H1 (cell line): ENCODE measurements around the gene CLEC4E. TPM values are rescaled to one million over a fixed set of nuclear protein-coding genes. Genes with fewer than 3 reads are reported as not detected.
A peak's percentile ranks its signal among the peaks of the same experiment; 100 is the strongest.

ENCODE experiments used
- CTCF ChIA-PET: fragments of 300-600 bp; sonication (Branson Sonifier 250); formaldehyde crosslinking; loops from one replicate; lab custom pipeline; 2021; ENCODE audit not compliant: partially characterized antibody; lab: Charles Lee
- POLR2A ChIA-PET: fragments of 300-600 bp; sonication (Branson Sonifier 250); formaldehyde crosslinking; loops from one replicate; lab custom pipeline; 2021; ENCODE audit warnings: inconsistent platforms; ENCODE audit not compliant: partially characterized antibody; lab: Charles Lee
- DNase-seq, 2 experiments: peaks; one replicate each; pipeline versions ENCODE4 v3.0.0 to v3.0.0-alpha.2; 2010 to 2022; ENCODE audit warnings: low spot score in 2 of 2, low read depth in 1 of 2, mixed read lengths in 1 of 2
- FAIRE-seq: peaks from 2 replicates; lab custom pipeline; 2011; peaks lifted over from hg19 to GRCh38; lab: Jason Lieb, UNC
- H2AFZ ChIP-seq: 2 replicates; pipeline ENCODE4 v1.8.1; 2012; ENCODE audit warnings: low read length, inconsistent platforms
- H2AK5ac ChIP-seq: 2 replicates; pipeline ENCODE4 v1.6.1; 2013; ENCODE audit warnings: low read depth, low read length
- H2BK120ac ChIP-seq: replicated peaks from 2 replicates; pipeline ENCODE3; 2013; ENCODE audit warnings: low read depth, low read length, inconsistent platforms
- H2BK12ac ChIP-seq: 2 replicates; pipeline ENCODE4 v1.6.1; 2013; ENCODE audit warnings: low read depth, low read length
- H2BK15ac ChIP-seq: 2 replicates; pipeline ENCODE4 v1.6.1; 2013; ENCODE audit warnings: low read length
- H2BK20ac ChIP-seq: 2 replicates; pipeline ENCODE4 v1.6.1; 2013; ENCODE audit warnings: low read length
- H2BK5ac ChIP-seq: 2 replicates; pipeline ENCODE4 v1.6.1; 2013; ENCODE audit warnings: low read depth, low read length
- H3K14ac ChIP-seq: 2 replicates; pipeline ENCODE4 v1.6.1; 2013; ENCODE audit warnings: inconsistent platforms; ENCODE audit not compliant: insufficient read length
- H3K18ac ChIP-seq: 2 replicates; pipeline ENCODE4 v1.6.1; 2013; ENCODE audit warnings: low read length; ENCODE audit errors: extremely low read depth
- H3K23ac ChIP-seq: 2 replicates; pipeline ENCODE4 v1.6.1; 2013; ENCODE audit warnings: inconsistent platforms; ENCODE audit not compliant: insufficient read length
- H3K23me2 ChIP-seq: 2 replicates; pipeline ENCODE4 v1.6.1; 2013; ENCODE audit warnings: low read depth, low read length
- H3K27ac ChIP-seq: 2 replicates; pipeline ENCODE4 v1.6.1; 2011; ENCODE audit warnings: low read depth, low read length, inconsistent platforms
- H3K27me3 ChIP-seq, 4 experiments: replicated peaks in 1 of 4; 1 replicate in 1 of 4; 2 replicates in 3 of 4; pipeline versions ENCODE4 v1.6.1 to v1.8.1; 2011 to 2013; ENCODE audit warnings: low read length in 3 of 4, mild to moderate bottlenecking in 3 of 4, inconsistent platforms in 2 of 4, mixed read lengths in 2 of 4, moderate library complexity in 1 of 4; ENCODE audit not compliant: control insufficient read depth in 3 of 4, insufficient read depth in 3 of 4; ENCODE audit errors: extremely low read depth in 1 of 4
- H3K36me3 ChIP-seq, 4 experiments: 2 replicates each; pipeline versions ENCODE4 v1.6.1 to v1.8.1; 2011 to 2013; ENCODE audit warnings: mild to moderate bottlenecking in 4 of 4, low read length in 3 of 4, moderate library complexity in 2 of 4, control low read depth in 1 of 4, inconsistent platforms in 1 of 4; ENCODE audit not compliant: insufficient read depth in 4 of 4, control insufficient read depth in 2 of 4
- H3K4ac ChIP-seq: replicated peaks from 2 replicates; pipeline ENCODE3; 2013; ENCODE audit warnings: low read length, low read depth, mixed read lengths, inconsistent platforms; ENCODE audit not compliant: insufficient read length
- H3K4me1 ChIP-seq, 4 experiments: replicated peaks in 1 of 4; 1 replicate in 1 of 4; 2 replicates in 3 of 4; pipeline versions ENCODE4 v1.6.1 to v1.8.1; 2011 to 2013; ENCODE audit warnings: low read length in 3 of 4, inconsistent platforms in 2 of 4, mixed read lengths in 1 of 4; ENCODE audit not compliant: insufficient read depth in 4 of 4, control insufficient read depth in 3 of 4
- H3K4me2 ChIP-seq, 2 experiments: 2 replicates each; pipeline versions ENCODE4 v1.6.1 to v1.8.1; 2011 to 2013; ENCODE audit warnings: low read depth in 2 of 2, low read length in 2 of 2, control low read depth in 1 of 2, inconsistent platforms in 1 of 2, mild to moderate bottlenecking in 1 of 2; ENCODE audit not compliant: insufficient read depth in 1 of 2
- H3K4me3 ChIP-seq, 4 experiments: fragments of 200-600, 300-600 bp in 1 of 4; sonication (generic), shearing (Covaris generic), sonication (Bioruptor Twin) in 1 of 4; 2 replicates each; pipeline versions ENCODE4 v1.5.1 to v1.8.1; 2011 to 2016; ENCODE audit warnings: low read length in 4 of 4, low read depth in 3 of 4, control low read depth in 2 of 4, inconsistent platforms in 2 of 4, mild to moderate bottlenecking in 2 of 4, mixed read lengths in 1 of 4, moderate library complexity in 1 of 4; ENCODE audit not compliant: insufficient read depth in 2 of 4; ENCODE audit errors: extremely low read depth in 1 of 4
- H3K56ac ChIP-seq: replicated peaks from 2 replicates; pipeline ENCODE3; 2013; ENCODE audit warnings: low read depth, mild to moderate bottlenecking, mixed read lengths, low read length, inconsistent platforms; ENCODE audit not compliant: insufficient read length
- H3K79me1 ChIP-seq: 2 replicates; pipeline ENCODE4 v1.6.1; 2013; ENCODE audit warnings: low read depth, low read length, control low read depth
- H3K79me2 ChIP-seq, 2 experiments: 2 replicates each; pipeline versions ENCODE4 v1.6.1 to v1.8.1; 2012 to 2013; ENCODE audit warnings: low read length in 2 of 2, mild to moderate bottlenecking in 2 of 2, inconsistent platforms in 1 of 2; ENCODE audit not compliant: insufficient read depth in 2 of 2, control insufficient read depth in 1 of 2
- H3K9ac ChIP-seq, 4 experiments: replicated peaks in 1 of 4; 1 replicate in 1 of 4; 2 replicates in 3 of 4; pipeline versions ENCODE4 v1.6.1 to v1.8.1; 2011 to 2013; ENCODE audit warnings: low read depth in 3 of 4, low read length in 3 of 4, control low read depth in 2 of 4, mild to moderate bottlenecking in 2 of 4, moderate library complexity in 2 of 4, inconsistent platforms in 1 of 4; ENCODE audit errors: extremely low read depth in 1 of 4
- H3K9me3 ChIP-seq, 2 experiments: 2 replicates each; pipeline versions ENCODE4 v1.6.1 to v1.8.1; 2012 to 2013; ENCODE audit warnings: mild to moderate bottlenecking in 2 of 2, moderate library complexity in 2 of 2, control low read depth in 1 of 2, inconsistent platforms in 1 of 2, low read depth in 1 of 2, low read length in 1 of 2, mixed read lengths in 1 of 2; ENCODE audit not compliant: insufficient read depth in 2 of 2
- H4K20me1 ChIP-seq, 2 experiments: replicated peaks in 1 of 2; 2 replicates each; pipeline versions ENCODE3 to v1.8.1; 2011 to 2013; ENCODE audit warnings: inconsistent platforms in 2 of 2, low read length in 2 of 2, mild to moderate bottlenecking in 1 of 2; ENCODE audit not compliant: insufficient read depth in 2 of 2, control insufficient read depth in 1 of 2
- H4K5ac ChIP-seq: 2 replicates; pipeline ENCODE4 v1.6.1; 2013; ENCODE audit warnings: low read length, low read depth, mixed read lengths, inconsistent platforms; ENCODE audit not compliant: insufficient read length
- H4K8ac ChIP-seq: 2 replicates; pipeline ENCODE4 v1.8.0; 2013; ENCODE audit warnings: mild to moderate bottlenecking, moderate library complexity, low read length, inconsistent platforms; ENCODE audit not compliant: insufficient read depth; ENCODE audit errors: extremely low read depth
- H4K91ac ChIP-seq: replicated peaks from 2 replicates; pipeline ENCODE3; 2013; ENCODE audit warnings: low read length, mixed read lengths, inconsistent platforms; ENCODE audit not compliant: insufficient read length
- SIX5 ChIP-seq: IDR thresholded peaks from 2 replicates; pipeline ENCODE4 v1.6.1; 2011; ENCODE audit warnings: mild to moderate bottlenecking, low read depth, low read length
- WGBS, 2 experiments: shearing (Covaris generic) in 1 of 2; methylation state at CpG; one replicate each; pipeline versions ENCODE4 v1.1.6 to v1.1.7; 2013 to 2015; ENCODE audit warnings: low lambda C conversion rate in 2 of 2, mixed read lengths in 2 of 2, inconsistent platforms in 1 of 2, low coverage in 1 of 2, missing lambda C conversion rate in 1 of 2; ENCODE audit not compliant: insufficient replicate concordance in 2 of 2, insufficient coverage in 1 of 2, insufficient read length in 1 of 2; ENCODE audit errors: extremely low coverage in 1 of 2, missing lambda C conversion rate in 1 of 2; 5-methylcytosine and 5-hydroxymethylcytosine counted together
- polyA plus RNA-seq, 7 experiments: library from polyadenylated mRNA; depleted of rRNA in 3 of 7; stranded (reverse) in 5 of 7; unstranded in 2 of 7; fragments of >200 nt in 5 of 7; fragments of 200-250 nt in 2 of 7; gene quantifications; 1 replicate in 5 of 7; 2 replicates in 1 of 7; 4 replicates in 1 of 7; pipeline versions ENCODE4 v1.2.1 to v1.2.3, GENCODE V29; 2011 to 2013; ENCODE audit warnings: missing spikeins in 2 of 7, mixed read lengths in 2 of 7
- total RNA-seq: library from RNA; stranded (reverse); fragmentation: NEBNext Ultra II Directional; extraction: Animal tissue kit (Norgen Biotek cat#: 25700); gene quantifications from 2 replicates; pipeline ENCODE4 v1.2.1, GENCODE V29; 2021
- TF ChIP-seq, protein P1 (sequence below): IDR thresholded peaks from 2 replicates; pipeline ENCODE4 v1.6.1; 2011; ENCODE audit warnings: low read length, improper control_type of control experiment

The CLEC4E gene
- total and polyA plus RNA-seq, 2 of the 8 experiments (the other 6 are each of a cell fraction or from before 2014, with no cell fraction given) = 0.03 TPM; not detected in 1

DNA sequence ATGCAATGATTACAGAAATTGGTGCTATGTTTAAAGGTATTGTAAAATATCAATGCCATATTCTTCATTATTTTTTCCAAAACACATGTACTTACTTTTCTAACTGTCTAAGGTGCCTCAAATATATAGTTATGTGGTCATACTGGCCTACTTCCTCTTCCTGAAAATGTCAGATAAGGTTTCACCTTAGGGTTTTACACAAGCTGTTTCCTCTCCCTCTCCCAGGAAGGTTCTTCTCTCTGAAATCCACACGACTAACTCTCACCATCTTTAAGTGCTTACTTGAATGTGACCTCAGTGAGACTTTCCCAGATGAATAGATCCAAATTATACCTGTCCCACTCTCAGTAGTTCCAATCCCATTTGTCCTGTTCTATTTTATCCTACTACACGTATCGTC is 39.0 kb downstream of the CLEC4E start:
- TF ChIP-seq, protein P1, sequence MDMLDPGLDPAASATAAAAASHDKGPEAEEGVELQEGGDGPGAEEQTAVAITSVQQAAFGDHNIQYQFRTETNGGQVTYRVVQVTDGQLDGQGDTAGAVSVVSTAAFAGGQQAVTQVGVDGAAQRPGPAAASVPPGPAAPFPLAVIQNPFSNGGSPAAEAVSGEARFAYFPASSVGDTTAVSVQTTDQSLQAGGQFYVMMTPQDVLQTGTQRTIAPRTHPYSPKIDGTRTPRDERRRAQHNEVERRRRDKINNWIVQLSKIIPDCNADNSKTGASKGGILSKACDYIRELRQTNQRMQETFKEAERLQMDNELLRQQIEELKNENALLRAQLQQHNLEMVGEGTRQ = no peak
- TF ChIP-seq SIX5 = no peak
- H2BK12ac ChIP-seq = no peak overlapping the region
- no peaks in the 10 kb centered on the region for H3K4me1 ChIP-seq
- no peak for DNase-seq
- no peak overlapping the region for H4K8ac ChIP-seq
- H4K91ac ChIP-seq = no peak overlapping the region
- no peaks in the 10 kb centered on the region for H3K79me2 ChIP-seq
- no peak overlapping the region for H3K14ac ChIP-seq
- H3K4me2 ChIP-seq = no peak overlapping the region
- H3K23me2 ChIP-seq = no peaks in the 10 kb centered on the region
- no peaks in the 10 kb centered on the region for H4K20me1 ChIP-seq
- H4K5ac ChIP-seq = no peak overlapping the region
- POLR2A ChIA-PET = no interaction called here
- H3K79me1 ChIP-seq = no peaks in the 10 kb centered on the region
- no peak overlapping the region for H3K9ac ChIP-seq
- no peak for FAIRE-seq
- H3K36me3 ChIP-seq = no peaks in the 10 kb centered on the region; a peak in 1 of 8 replicates
- no peak overlapping the region for H3K27ac ChIP-seq
- H2BK120ac ChIP-seq = no peak overlapping the region
- no peak overlapping the region for H2AK5ac ChIP-seq
- 0 out of 2 replicates have a peak overlapping the region, but pooled peaks have one; percentile 2 for H2AFZ ChIP-seq
- no peak overlapping the region for H3K4ac ChIP-seq
- H3K18ac ChIP-seq = no peak overlapping the region
- no peak overlapping the region for H3K4me3 ChIP-seq
- no peak overlapping the region for H2BK5ac ChIP-seq
- CTCF ChIA-PET = interaction anchor here (1.0 to 1.5 kb wide), 7 partner anchors 8 to 49 kb away, joined by 3 to 4 read pairs (median 3); no protein-coding TSS in a partner anchor
- H3K9me3 ChIP-seq = no peaks in the 10 kb centered on the region
- no peak overlapping the region for H3K56ac ChIP-seq
- 80% methylated on average over 3 of the region's 3 CpGs; no CpG with 5 or more reads in 1 of the 2 experiments for WGBS, 2 experiments
- H2BK15ac ChIP-seq = no peak overlapping the region
- H2BK20ac ChIP-seq = no peak overlapping the region
- H3K27me3 ChIP-seq = no peaks in the 10 kb centered on the region
- H3K23ac ChIP-seq = no peak overlapping the region
